MCF 10A (cell line): ENCODE measurements around the gene EXD3. TPM values are rescaled to one million over a fixed set of nuclear protein-coding genes. Genes with fewer than 3 reads are reported as not detected.
"Not testable (repeated sequence)": the region's sequence is repeated elsewhere in the genome, so short reads cannot be mapped to it uniquely, and the experiment has no call there.

Source experiments
- BruUV-seq: library from RNA; stranded (reverse); fragments of 400-500 nt; replicated peaks from 2 replicates; lab custom pipeline; 2021; lab: Mats Ljungman, UMichigan
- CTCF ChIA-PET: fragments of 300-600 bp; sonication (Branson Sonifier 250); formaldehyde crosslinking; extraction: SDS; loops from one replicate; lab custom pipeline; 2021; ENCODE audit warnings: antibody characterized with exemption, inconsistent platforms; lab: Yijun Ruan, JAX
- POLR2A ChIA-PET: fragments of 300-600, 350-650 bp; sonication (Branson Sonifier 250); formaldehyde crosslinking; extraction: SDS; loops from one replicate; lab custom pipeline; 2020; ENCODE audit warnings: antibody characterized with exemption, inconsistent platforms; lab: Yijun Ruan, JAX
- DNase-seq: peaks from one replicate; pipeline ENCODE4 v3.0.0-alpha.2; 2018; ENCODE audit not compliant: unreplicated experiment
- H3K27ac Mint-ChIP-seq: one replicate; pipeline ENCODE4 v1.8.0; 2022; ENCODE audit warnings: mild to moderate bottlenecking, low read depth, mixed read lengths; ENCODE audit not compliant: unreplicated experiment
- H3K27me3 Mint-ChIP-seq: one replicate; pipeline ENCODE4 v1.8.0; 2022; ENCODE audit warnings: mixed read lengths; ENCODE audit not compliant: insufficient read depth, unreplicated experiment
- H3K36me3 Mint-ChIP-seq: one replicate; pipeline ENCODE4 v1.8.0; 2022; ENCODE audit warnings: mild to moderate bottlenecking, moderate library complexity, mixed read lengths; ENCODE audit not compliant: insufficient read depth, unreplicated experiment
- H3K4me1 Mint-ChIP-seq: one replicate; pipeline ENCODE4 v1.8.0; 2022; ENCODE audit warnings: mixed read lengths; ENCODE audit not compliant: insufficient read depth, unreplicated experiment
- H3K4me3 Mint-ChIP-seq: one replicate; pipeline ENCODE4 v1.8.0; 2022; ENCODE audit warnings: mild to moderate bottlenecking, moderate library complexity, mixed read lengths; ENCODE audit not compliant: unreplicated experiment
- H3K9me3 Mint-ChIP-seq: one replicate; pipeline ENCODE4 v1.8.0; 2022; ENCODE audit warnings: mixed read lengths; ENCODE audit not compliant: unreplicated experiment
- intact Hi-C: fragments of 100-400 bp; cut with micrococcal nuclease; formaldehyde crosslinking; loops from 2 replicates; pipeline ENCODE4 v1.14.1; 2022
- total RNA-seq: library from RNA; stranded (reverse); gene quantifications from 2 replicates; pipeline ENCODE4 v1.2.3, GENCODE V29; 2022
- TF ChIP-seq, protein P1 (sequence below): fragments of 200-600 bp; IDR thresholded peaks from one replicate; pipeline ENCODE4 v1.8.0; 2022; ENCODE audit warnings: antibody characterized with exemption, mild to moderate bottlenecking; ENCODE audit not compliant: unreplicated experiment

EXD3 gene
- total RNA-seq, 1 experiment from 2014 or later = 17.1 TPM

GRCh38 chr9:137452761-137453642, 30.0 kb upstream of the EXD3 start:
- H3K4me1 Mint-ChIP-seq = peaks cover 9% of the 10 kb centered on the region
- ChIA-PET CTCF (interaction anchor here (0.6 to 1.8 kb wide), 3 partner anchors 7 to 325 kb away, joined by 3 to 5 read pairs (median 3); partner anchors contain the start of gene EXD3), POLR2A (no interaction called here)
- H3K27me3 Mint-ChIP-seq = no peaks in the 10 kb centered on the region
- intact Hi-C loops = no loop called here
- H3K36me3 Mint-ChIP-seq = peaks cover 6% of the 10 kb centered on the region
- no peak for DNase-seq
- no peak overlapping the region for H3K4me3 Mint-ChIP-seq
- H3K27ac Mint-ChIP-seq = no peak overlapping the region
- TF ChIP-seq, protein P1, sequence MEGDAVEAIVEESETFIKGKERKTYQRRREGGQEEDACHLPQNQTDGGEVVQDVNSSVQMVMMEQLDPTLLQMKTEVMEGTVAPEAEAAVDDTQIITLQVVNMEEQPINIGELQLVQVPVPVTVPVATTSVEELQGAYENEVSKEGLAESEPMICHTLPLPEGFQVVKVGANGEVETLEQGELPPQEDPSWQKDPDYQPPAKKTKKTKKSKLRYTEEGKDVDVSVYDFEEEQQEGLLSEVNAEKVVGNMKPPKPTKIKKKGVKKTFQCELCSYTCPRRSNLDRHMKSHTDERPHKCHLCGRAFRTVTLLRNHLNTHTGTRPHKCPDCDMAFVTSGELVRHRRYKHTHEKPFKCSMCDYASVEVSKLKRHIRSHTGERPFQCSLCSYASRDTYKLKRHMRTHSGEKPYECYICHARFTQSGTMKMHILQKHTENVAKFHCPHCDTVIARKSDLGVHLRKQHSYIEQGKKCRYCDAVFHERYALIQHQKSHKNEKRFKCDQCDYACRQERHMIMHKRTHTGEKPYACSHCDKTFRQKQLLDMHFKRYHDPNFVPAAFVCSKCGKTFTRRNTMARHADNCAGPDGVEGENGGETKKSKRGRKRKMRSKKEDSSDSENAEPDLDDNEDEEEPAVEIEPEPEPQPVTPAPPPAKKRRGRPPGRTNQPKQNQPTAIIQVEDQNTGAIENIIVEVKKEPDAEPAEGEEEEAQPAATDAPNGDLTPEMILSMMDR = no peak
- no TSS peak for BruUV-seq
- no peaks in the 10 kb centered on the region for H3K9me3 Mint-ChIP-seq

GRCh38 chr9:137452006-137452760, 29.2 kb upstream of the EXD3 start:
- Mint-ChIP-seq H3K4me1 (peaks cover 9% of the 10 kb centered on the region), H3K27me3 (no peaks in the 10 kb centered on the region), H3K4me3 (no peak overlapping the region), H3K9me3 (no peaks in the 10 kb centered on the region), H3K27ac (no peak overlapping the region), H3K36me3 (peaks cover 6% of the 10 kb centered on the region)
- ChIA-PET CTCF (interaction anchor here (0.6 to 1.8 kb wide), 2 partner anchors 30 to 325 kb away, joined by 3 to 5 read pairs; partner anchors contain the start of gene EXD3), POLR2A (no interaction called here)
- intact Hi-C loops = no loop called here
- TF ChIP-seq, protein P1 = no peak
- BruUV-seq = no TSS peak
- no peak for DNase-seq

DNA sequence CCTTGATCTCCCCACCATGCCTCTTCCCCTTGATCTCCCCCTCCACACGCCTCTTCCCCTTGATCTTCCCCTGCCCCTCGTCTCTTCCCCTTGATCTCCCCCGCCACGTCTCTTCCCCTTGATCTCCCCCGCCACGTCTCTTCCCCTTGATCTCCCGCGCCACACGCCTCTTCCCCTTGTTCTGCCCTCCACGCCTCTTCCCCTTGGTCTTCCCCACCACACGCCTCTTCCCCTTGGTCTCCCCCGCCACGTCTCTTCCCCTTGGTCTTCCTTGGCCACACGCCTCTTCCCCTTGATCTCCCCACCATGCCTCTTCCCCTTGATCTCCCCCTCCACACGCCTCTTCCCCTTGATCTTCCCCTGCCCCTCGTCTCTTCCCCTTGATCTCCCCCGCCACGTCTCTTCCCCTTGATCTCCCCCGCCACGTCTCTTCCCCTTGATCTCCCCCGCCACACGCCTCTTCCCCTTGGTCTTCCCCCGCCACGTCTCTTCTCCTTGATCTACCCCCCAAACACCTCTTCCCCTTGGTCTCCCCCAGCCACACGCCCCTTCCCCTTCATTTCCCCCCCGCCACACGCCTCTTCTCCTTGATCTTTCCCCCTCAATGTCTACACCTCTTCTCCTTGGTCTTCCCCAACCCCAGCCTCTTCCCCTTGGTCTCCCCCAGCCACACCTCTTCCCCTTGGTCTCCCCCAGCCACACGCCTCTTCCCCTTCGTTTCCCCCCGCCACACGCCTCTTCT, 28.5 kb upstream of the EXD3 start:
- POLR2A ChIA-PET, BruUV-seq, H3K4me3 Mint-ChIP-seq, H3K4me1 Mint-ChIP-seq, H3K9me3 Mint-ChIP-seq, intact Hi-C loops, H3K27ac Mint-ChIP-seq, H3K27me3 Mint-ChIP-seq, DNase-seq, H3K36me3 Mint-ChIP-seq: not testable (repeated sequence)
- CTCF ChIA-PET = interaction anchor here (1.8 kb wide), 1 partner anchor 29 kb away, joined by 5 read pairs; the partner anchor contains the start of gene EXD3

GRCh38 chr9:137450539-137451222, 27.7 kb upstream of the EXD3 start:
- H3K36me3 Mint-ChIP-seq, H3K27ac Mint-ChIP-seq, POLR2A ChIA-PET, H3K4me3 Mint-ChIP-seq, H3K9me3 Mint-ChIP-seq, H3K4me1 Mint-ChIP-seq, intact Hi-C loops, H3K27me3 Mint-ChIP-seq, BruUV-seq, DNase-seq: not testable (repeated sequence)
- CTCF ChIA-PET = interaction anchor here (0.7 kb wide), 1 partner anchor 212 kb away, joined by 3 read pairs; no protein-coding TSS in a partner anchor
